ENCODE results near the gene HPDL. TPM values are rescaled to one million over a fixed set of nuclear protein-coding genes. Genes with fewer than 3 reads are reported as not detected.

HPDL gene
- total and polyA plus RNA-seq, 10 of the 15 experiments (the other 5 are each of a cell fraction or from before 2014, with no cell fraction given), result 1.3 to 75.5 (median 31.8) TPM

- peak in 1 of 2 experiments; percentile 34; a peak in 1 of 4 replicates for TF ChIP-seq EP300 (IDR thresholded peaks at IDR 0.05; ENCODE audit: borderline replicate concordance in 1 of 2, control insufficient read depth in 1 of 2, low read depth in 2 of 2, low read length in 2 of 2)
- no peak for TF ChIP-seq EGR1 (IDR thresholded peaks at IDR 0.05; ENCODE audit: borderline replicate concordance in 1 of 2, low read depth in 2 of 2, low read length in 2 of 2)
- TF ChIP-seq ZBTB33 (IDR thresholded peaks at IDR 0.05), result no peak
- TF ChIP-seq SRF (IDR thresholded peaks at IDR 0.05; ENCODE audit: low read depth in 2 of 2, low read length in 2 of 2), result peak; percentile 64 to 96
- TF ChIP-seq SP1 (IDR thresholded peaks at IDR 0.05; ENCODE audit: low read depth, low read length), result peak; percentile 9
- TF ChIP-seq HDGF (IDR thresholded peaks at IDR 0.05), result no peak
- TF ChIP-seq BRCA1 (IDR thresholded peaks at IDR 0.05; ENCODE audit: low read depth, low read length), result no peak
- no peak for TF ChIP-seq ZNF384 (IDR thresholded peaks at IDR 0.05; ENCODE audit: borderline replicate concordance, low read depth, low read length)
- TF ChIP-seq BMI1 (IDR thresholded peaks at IDR 0.05; ENCODE audit: borderline replicate concordance), result no peak
- TF ChIP-seq ZBTB11 (CRISPR knock-in tag; IDR thresholded peaks at IDR 0.05), result no peak
- no peak for TF ChIP-seq E2F4 (IDR thresholded peaks at IDR 0.05; ENCODE audit: low read depth, low read length)
- no peak for TF ChIP-seq SUZ12 (IDR thresholded peaks at IDR 0.05; ENCODE audit: unreplicated experiment)
- no peak for TF ChIP-seq CEBPZ (IDR thresholded peaks at IDR 0.05; ENCODE audit: low read depth, low read length)
- TF ChIP-seq ZNF274 (IDR thresholded peaks at IDR 0.05; ENCODE audit: insufficient read depth, insufficient read length), result no peak
- TF ChIP-seq POLR2AphosphoS5 (IDR thresholded peaks at IDR 0.05; ENCODE audit: low read length), result no peak
- no peak for TF ChIP-seq CTCF (IDR thresholded peaks at IDR 0.05 in 2 of 3, conservative IDR thresholded peaks at IDR 0.05 in 1 of 3; ENCODE audit: control insufficient read depth in 2 of 3, extremely low read depth in 1 of 3, insufficient read depth in 1 of 3, low read depth in 3 of 3, low read length in 3 of 3)
- peak; percentile 48 for TF ChIP-seq MTA2 (IDR thresholded peaks at IDR 0.05; ENCODE audit: low read depth)
- no peak for TF ChIP-seq ZNF622 (IDR thresholded peaks at IDR 0.05)
Measured at GRCh38 chr1:45306319-45306718, 20.4 kb upstream of the HPDL start (continued).
